OCI-LY7 (cell line): ENCODE data around the gene CEP112.

Experiments used
- EZH2phosphoT487 ChIP-seq: fragments of 200-600 bp; sonication (generic); IDR thresholded peaks from 2 replicates; pipeline ENCODE4 v1.6.1; 2018; ENCODE audit warnings: low read depth, borderline replicate concordance, mild to moderate bottlenecking, mixed run types, antibody characterized with exemption, low read length, moderate library complexity, mixed read lengths
- TF ChIP-seq, protein P1 (sequence below): fragments of 200-600 bp; sonication (generic); conservative IDR thresholded peaks from 2 replicates; pipeline ENCODE4 v1.5.1; 2014; ENCODE audit warnings: mild to moderate bottlenecking, antibody characterized with exemption, low read length, moderate library complexity, mixed read lengths

DNA sequence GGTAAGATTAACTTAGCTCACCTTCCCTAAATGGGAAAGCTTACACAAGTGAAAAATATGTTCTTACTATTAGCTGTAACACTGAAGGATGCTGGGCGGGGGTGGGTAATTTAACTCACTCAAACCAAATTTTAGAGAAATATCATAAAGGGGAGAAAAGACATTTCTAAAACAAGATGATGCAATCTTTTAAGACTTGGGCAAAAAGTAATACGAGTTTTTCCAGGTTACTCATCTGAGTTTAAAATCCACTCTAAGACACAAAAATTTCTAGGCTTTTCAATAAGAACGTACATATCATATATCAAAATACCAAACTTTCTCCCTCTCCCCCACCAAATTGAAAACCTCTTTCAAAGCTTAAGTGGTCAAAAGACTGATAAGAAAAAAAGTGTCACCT, 228.8 kb downstream of the CEP112 start:
- TF ChIP-seq, protein P1, sequence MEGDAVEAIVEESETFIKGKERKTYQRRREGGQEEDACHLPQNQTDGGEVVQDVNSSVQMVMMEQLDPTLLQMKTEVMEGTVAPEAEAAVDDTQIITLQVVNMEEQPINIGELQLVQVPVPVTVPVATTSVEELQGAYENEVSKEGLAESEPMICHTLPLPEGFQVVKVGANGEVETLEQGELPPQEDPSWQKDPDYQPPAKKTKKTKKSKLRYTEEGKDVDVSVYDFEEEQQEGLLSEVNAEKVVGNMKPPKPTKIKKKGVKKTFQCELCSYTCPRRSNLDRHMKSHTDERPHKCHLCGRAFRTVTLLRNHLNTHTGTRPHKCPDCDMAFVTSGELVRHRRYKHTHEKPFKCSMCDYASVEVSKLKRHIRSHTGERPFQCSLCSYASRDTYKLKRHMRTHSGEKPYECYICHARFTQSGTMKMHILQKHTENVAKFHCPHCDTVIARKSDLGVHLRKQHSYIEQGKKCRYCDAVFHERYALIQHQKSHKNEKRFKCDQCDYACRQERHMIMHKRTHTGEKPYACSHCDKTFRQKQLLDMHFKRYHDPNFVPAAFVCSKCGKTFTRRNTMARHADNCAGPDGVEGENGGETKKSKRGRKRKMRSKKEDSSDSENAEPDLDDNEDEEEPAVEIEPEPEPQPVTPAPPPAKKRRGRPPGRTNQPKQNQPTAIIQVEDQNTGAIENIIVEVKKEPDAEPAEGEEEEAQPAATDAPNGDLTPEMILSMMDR, result no peak
- no peak for TF ChIP-seq EZH2phosphoT487
